SK-N-SH (cell line): ENCODE results near the gene ZMIZ1.

Experiments
- GATA2 ChIP-seq: sonication (generic); formaldehyde crosslinking; IDR thresholded peaks from 2 replicates; pipeline ENCODE4 v1.5.0; 2020; ENCODE audit warnings: mild to moderate bottlenecking, missing genetic modification reagents
- POLR2AphosphoS5 ChIP-seq: IDR thresholded peaks from 2 replicates; pipeline ENCODE4 v1.6.1; 2012; ENCODE audit warnings: low read depth, low read length
- SMC3 ChIP-seq: IDR thresholded peaks from 2 replicates; pipeline ENCODE4 v1.6.1; 2012; ENCODE audit warnings: low read depth, low read length, improper control_type of control experiment
- TF ChIP-seq, protein P1 (sequence below): fragments of 200-600 bp; sonication (generic); IDR thresholded peaks from 2 replicates; pipeline ENCODE4 v1.6.1; 2017; ENCODE audit warnings: antibody characterized with exemption, mild to moderate bottlenecking, moderate library complexity

- TF ChIP-seq, protein P1, sequence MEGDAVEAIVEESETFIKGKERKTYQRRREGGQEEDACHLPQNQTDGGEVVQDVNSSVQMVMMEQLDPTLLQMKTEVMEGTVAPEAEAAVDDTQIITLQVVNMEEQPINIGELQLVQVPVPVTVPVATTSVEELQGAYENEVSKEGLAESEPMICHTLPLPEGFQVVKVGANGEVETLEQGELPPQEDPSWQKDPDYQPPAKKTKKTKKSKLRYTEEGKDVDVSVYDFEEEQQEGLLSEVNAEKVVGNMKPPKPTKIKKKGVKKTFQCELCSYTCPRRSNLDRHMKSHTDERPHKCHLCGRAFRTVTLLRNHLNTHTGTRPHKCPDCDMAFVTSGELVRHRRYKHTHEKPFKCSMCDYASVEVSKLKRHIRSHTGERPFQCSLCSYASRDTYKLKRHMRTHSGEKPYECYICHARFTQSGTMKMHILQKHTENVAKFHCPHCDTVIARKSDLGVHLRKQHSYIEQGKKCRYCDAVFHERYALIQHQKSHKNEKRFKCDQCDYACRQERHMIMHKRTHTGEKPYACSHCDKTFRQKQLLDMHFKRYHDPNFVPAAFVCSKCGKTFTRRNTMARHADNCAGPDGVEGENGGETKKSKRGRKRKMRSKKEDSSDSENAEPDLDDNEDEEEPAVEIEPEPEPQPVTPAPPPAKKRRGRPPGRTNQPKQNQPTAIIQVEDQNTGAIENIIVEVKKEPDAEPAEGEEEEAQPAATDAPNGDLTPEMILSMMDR, result no peak
- TF ChIP-seq GATA2 (CRISPR knock-in tag) (no peak), SMC3 (no peak), POLR2AphosphoS5 (no peak)
Observed at GRCh38 chr10:79044846-79045245, 23.9 kb upstream of the ZMIZ1 start.
